Thyroid gland (tissue), 4 donors: ENCODE results near the gene SMURF1. TPM values are rescaled to one million over a fixed set of nuclear protein-coding genes. Genes with fewer than 3 reads are reported as not detected.
"Not testable (repeated sequence)": the region's sequence is repeated elsewhere in the genome, so short reads cannot be mapped to it uniquely, and the experiment has no call there.

Experiments
- DNase-seq, 2 donors: peaks; one replicate each; pipeline ENCODE4 v3.0.0-alpha.2; 2019
- H3K27ac ChIP-seq, 3 donors: fragments of 200-600 bp; sonication (generic); 1 replicate in 2 of 3; 2 replicates in 1 of 3; pipeline ENCODE4 v1.5.1; 2016 to 2019; ENCODE audit warnings: mild to moderate bottlenecking in 1 of 3, moderate library complexity in 1 of 3
- H3K27me3 ChIP-seq: fragments of 200-600 bp; sonication (generic); one replicate; pipeline ENCODE4 v1.5.1; 2019
- H3K36me3 ChIP-seq, 2 donors: fragments of 200-600 bp; sonication (generic); one replicate each; pipeline ENCODE4 v1.5.1; 2016 to 2019
- H3K4me1 ChIP-seq, 2 donors: fragments of 200-600 bp; sonication (generic); one replicate each; pipeline ENCODE4 v1.5.1; 2017 to 2019
- H3K4me3 ChIP-seq, 3 donors: fragments of 200-600 bp; sonication (generic); replicated peaks in 1 of 3; 1 replicate in 2 of 3; 2 replicates in 1 of 3; pipeline ENCODE4 v1.5.1; 2016; ENCODE audit warnings: mild to moderate bottlenecking in 1 of 3
- H3K9me3 ChIP-seq: fragments of 200-600 bp; sonication (generic); one replicate; pipeline ENCODE4 v1.5.1; 2017
- POLR2A ChIP-seq, 2 donors: fragments of 450-650 bp; IDR thresholded peaks; one replicate each; pipeline ENCODE4 v1.6.1; 2017; ENCODE audit warnings: antibody characterized with exemption in 2 of 2, mild to moderate bottlenecking in 2 of 2, moderate library complexity in 1 of 2
- WGBS, 2 donors: methylation state at CpG; one replicate each; pipeline ENCODE4 v1.1.5; 2017; 5-methylcytosine and 5-hydroxymethylcytosine counted together
- intact Hi-C: fragments of 100-400 bp; cut with DNase I; formaldehyde crosslinking; loops from one replicate; pipeline ENCODE4 v1.15.1; 2023
- total RNA-seq, 4 donors: library from RNA; depleted of rRNA; stranded (reverse); fragments of >200 nt; gene quantifications; one replicate each; pipeline ENCODE4 v1.2.3, GENCODE V29; 2016
- TF ChIP-seq, protein P1 (sequence below), 6 experiments: fragments of 200-600 bp in 3 of 6; fragments of 450-650 bp in 3 of 6; sonication (generic) in 3 of 6; IDR thresholded peaks; one replicate each; pipeline ENCODE4 v1.5.1; 2016 to 2019; ENCODE audit warnings: antibody characterized with exemption in 6 of 6, mild to moderate bottlenecking in 2 of 6, inconsistent platforms in 1 of 6, moderate library complexity in 1 of 6

Gene SMURF1
- total RNA-seq, 4 donors from 2014 or later = 13.9 to 20.6 (median 16.7) TPM

DNA sequence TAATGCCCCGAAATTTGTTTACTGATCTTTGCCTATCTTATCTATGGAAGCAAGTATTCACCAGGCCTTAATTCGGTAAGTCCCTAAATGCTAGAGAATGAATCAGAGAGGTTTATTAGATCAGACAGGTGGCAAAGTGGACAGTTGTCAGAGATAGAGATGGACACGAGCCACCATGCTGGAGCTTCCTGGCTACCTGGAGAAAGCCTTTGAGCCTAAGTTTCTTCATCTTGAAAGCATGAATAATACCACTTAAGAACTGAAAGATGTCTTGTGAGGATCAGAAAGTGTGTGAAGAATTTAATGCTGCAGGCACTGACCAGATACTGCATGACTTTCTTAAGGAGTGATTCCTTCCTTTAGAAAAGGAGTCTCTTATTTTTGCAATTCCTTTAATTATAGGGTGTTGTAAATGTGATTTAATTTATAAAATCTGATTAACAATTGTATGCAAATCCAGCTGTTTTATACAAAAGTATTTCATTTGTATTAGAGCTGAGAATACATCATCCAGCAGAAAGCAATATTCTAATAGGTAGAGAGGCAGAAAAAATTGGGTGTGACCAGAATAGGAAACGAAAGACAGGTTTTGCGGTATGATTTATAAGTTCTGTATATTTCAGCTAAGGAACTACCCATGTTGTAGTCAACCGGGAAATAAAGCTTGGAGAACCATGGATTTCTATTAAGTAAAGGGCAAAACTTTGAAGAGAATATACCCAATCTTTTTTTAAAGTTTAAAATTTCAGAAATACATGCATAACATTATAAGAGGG, 82.7 kb downstream of the SMURF1 start:
- no peaks in the 10 kb centered on the region for H3K27me3 ChIP-seq
- no peak overlapping the region for H3K4me3 ChIP-seq
- no peak overlapping the region for H3K27ac ChIP-seq
- no peak for DNase-seq
- WGBS, 2 donors = 88% methylated on average over 6 of the region's 6 CpGs
- no peak for TF ChIP-seq POLR2A (IDR thresholded peaks at IDR 0.05)
- TF ChIP-seq, protein P1, sequence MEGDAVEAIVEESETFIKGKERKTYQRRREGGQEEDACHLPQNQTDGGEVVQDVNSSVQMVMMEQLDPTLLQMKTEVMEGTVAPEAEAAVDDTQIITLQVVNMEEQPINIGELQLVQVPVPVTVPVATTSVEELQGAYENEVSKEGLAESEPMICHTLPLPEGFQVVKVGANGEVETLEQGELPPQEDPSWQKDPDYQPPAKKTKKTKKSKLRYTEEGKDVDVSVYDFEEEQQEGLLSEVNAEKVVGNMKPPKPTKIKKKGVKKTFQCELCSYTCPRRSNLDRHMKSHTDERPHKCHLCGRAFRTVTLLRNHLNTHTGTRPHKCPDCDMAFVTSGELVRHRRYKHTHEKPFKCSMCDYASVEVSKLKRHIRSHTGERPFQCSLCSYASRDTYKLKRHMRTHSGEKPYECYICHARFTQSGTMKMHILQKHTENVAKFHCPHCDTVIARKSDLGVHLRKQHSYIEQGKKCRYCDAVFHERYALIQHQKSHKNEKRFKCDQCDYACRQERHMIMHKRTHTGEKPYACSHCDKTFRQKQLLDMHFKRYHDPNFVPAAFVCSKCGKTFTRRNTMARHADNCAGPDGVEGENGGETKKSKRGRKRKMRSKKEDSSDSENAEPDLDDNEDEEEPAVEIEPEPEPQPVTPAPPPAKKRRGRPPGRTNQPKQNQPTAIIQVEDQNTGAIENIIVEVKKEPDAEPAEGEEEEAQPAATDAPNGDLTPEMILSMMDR (IDR thresholded peaks at IDR 0.05) = no peak
- no peaks in the 10 kb centered on the region for H3K9me3 ChIP-seq
- no peaks in the 10 kb centered on the region for H3K4me1 ChIP-seq
- intact Hi-C loops = no loop called here
- H3K36me3 ChIP-seq = peaks cover 0 to 3% of the 10 kb centered on the region in 2 donors

DNA sequence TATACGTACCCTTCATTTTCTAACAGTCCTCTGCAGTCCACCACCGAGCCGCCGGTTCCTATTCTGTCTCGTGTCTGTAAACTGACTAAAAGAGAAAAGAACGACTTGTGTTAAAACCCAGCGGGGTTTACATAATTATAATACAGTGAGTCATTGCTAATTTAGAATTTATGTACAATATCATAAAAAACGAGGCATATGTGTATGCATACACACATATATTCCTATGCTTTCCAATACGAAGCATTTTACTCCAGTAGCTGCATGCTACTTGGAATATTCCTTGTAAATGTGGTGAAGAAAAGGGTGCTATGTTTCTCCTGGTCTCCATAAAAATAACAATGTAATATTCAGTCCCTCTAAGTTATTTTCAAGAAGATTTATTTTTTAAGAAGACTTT, 89.1 kb downstream of the SMURF1 start:
- TF ChIP-seq, protein P1 (IDR thresholded peaks at IDR 0.05) = no peak
- TF ChIP-seq POLR2A (IDR thresholded peaks at IDR 0.05) = no peak

DNA sequence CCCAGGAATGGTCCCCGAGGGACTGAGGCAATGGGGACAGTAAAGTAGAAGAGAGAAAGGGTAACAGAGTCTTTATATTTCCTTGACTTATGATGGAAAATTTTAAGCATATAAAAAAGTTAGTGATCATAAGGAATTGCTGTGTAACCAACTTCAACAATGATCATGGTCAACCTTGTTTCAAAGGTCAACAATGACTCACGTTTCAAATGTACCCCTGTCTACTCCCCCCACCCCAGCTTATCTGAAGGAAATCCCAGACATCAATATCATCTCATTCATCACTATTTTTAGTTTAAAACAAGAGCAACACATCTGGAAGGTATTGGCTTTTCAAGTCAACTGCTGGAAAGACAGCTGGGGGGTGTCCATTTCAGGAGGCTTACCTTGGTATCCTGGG, 92.9 kb downstream of the SMURF1 start:
- Histone ChIP-seq H3K36me3 (peaks cover 42 to 65% of the 10 kb centered on the region in 2 donors), H3K4me1 (no peaks in the 10 kb centered on the region), H3K9me3 (no peaks in the 10 kb centered on the region), H3K27me3 (no peaks in the 10 kb centered on the region), H3K27ac (no peak overlapping the region), H3K4me3 (no peak overlapping the region)
- DNase-seq = no peak
- intact Hi-C loops = no loop called here
- WGBS, 2 donors = 72 to 92% methylated on average over 2 of the region's 2 CpGs
- TF ChIP-seq, protein P1 (IDR thresholded peaks at IDR 0.05) = no peak
- TF ChIP-seq POLR2A (IDR thresholded peaks at IDR 0.05) = no peak

More for the DNA sequence above, 89.1 kb downstream of the SMURF1 start:
- intact Hi-C loops = no loop called here
- Histone ChIP-seq H3K9me3 (no peaks in the 10 kb centered on the region), H3K27me3 (no peaks in the 10 kb centered on the region), H3K27ac (no peak overlapping the region), H3K4me1 (no peaks in the 10 kb centered on the region), H3K4me3 (no peak overlapping the region), H3K36me3 (peaks cover 23 to 45% of the 10 kb centered on the region in 2 donors)
- DNase-seq = no peak
- WGBS, 2 donors = 94 to 95% methylated on average over 9 of the region's 9 CpGs

DNA sequence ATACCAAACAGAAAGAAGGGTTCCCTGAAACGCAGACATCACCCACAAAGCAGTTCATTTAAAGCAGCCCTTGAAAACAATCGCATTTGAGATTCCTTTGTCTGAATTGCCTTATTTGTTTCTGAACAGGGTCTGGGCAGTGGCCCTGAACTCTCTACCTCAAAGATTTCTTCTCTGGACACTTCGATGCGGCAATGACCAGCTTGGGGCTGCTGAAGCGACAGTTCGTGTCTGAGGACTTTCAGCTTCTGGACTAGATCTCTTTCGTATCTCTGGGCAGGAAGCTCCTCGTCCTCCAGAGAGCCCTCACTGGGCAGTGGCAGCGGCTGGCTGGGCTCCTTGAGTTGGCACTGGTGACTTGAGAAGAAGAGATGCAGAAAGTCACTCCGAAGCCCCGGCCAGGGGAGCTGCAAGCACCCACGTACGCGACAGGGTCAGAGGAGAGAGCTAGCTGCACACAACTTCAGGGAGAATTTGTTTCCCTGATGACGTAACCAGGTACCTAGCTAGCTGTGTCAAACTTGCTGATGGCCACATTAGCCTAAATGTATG, 96.3 kb downstream of the SMURF1 start:
- no peaks in the 10 kb centered on the region for H3K27me3 ChIP-seq
- no peaks in the 10 kb centered on the region for H3K9me3 ChIP-seq
- no peak for TF ChIP-seq POLR2A (IDR thresholded peaks at IDR 0.05)
- TF ChIP-seq, protein P1 (IDR thresholded peaks at IDR 0.05) = no peak
- no peak overlapping the region for H3K27ac ChIP-seq
- peaks cover 50 to 56% of the 10 kb centered on the region in 2 donors for H3K36me3 ChIP-seq
- intact Hi-C loops = loop anchor here (10.0 kb wide), 1 partner anchor 357 kb away; the partner anchor contains the start of genes BUD31 and PDAP1
- WGBS, 2 donors = 93 to 94% methylated on average over 11 to 15 of the region's 15 CpGs
- H3K4me3 ChIP-seq = no peak overlapping the region
- no peak for DNase-seq
- H3K4me1 ChIP-seq = no peaks in the 10 kb centered on the region

DNA sequence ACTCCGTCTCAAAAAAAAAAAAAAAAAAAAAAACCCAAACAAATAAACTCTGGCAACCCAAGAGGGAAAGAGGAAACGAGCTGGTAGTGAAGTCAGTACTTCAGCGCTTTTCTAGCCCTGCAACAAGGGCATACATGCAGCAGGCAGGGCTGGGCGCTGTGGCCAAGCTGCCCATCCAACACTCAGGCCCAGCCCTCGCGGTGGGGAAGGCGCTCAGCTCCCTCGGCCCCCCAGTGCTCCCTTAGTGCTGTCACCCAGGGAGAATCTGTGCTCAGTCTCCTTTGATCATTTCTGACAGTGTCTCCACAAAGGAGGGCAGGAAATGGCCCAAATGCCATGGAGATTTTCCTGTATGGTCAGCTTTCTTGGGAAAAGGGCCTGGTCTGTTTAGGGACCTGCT, 97.2 kb downstream of the SMURF1 start:
- intact Hi-C loops = loop anchor here (10.0 kb wide), 1 partner anchor 358 kb away; the partner anchor contains the start of genes BUD31 and PDAP1
- no peak overlapping the region for H3K4me3 ChIP-seq
- no peak for TF ChIP-seq POLR2A (IDR thresholded peaks at IDR 0.05)
- TF ChIP-seq, protein P1 (IDR thresholded peaks at IDR 0.05) = no peak
- H3K9me3 ChIP-seq = no peaks in the 10 kb centered on the region
- peaks cover 43 to 48% of the 10 kb centered on the region in 2 donors for H3K36me3 ChIP-seq
- WGBS, 2 donors = 92 to 97% methylated on average over 8 of the region's 8 CpGs
- H3K4me1 ChIP-seq = no peaks in the 10 kb centered on the region
- no peak overlapping the region for H3K27ac ChIP-seq
- H3K27me3 ChIP-seq = no peaks in the 10 kb centered on the region
- no peak for DNase-seq

DNA sequence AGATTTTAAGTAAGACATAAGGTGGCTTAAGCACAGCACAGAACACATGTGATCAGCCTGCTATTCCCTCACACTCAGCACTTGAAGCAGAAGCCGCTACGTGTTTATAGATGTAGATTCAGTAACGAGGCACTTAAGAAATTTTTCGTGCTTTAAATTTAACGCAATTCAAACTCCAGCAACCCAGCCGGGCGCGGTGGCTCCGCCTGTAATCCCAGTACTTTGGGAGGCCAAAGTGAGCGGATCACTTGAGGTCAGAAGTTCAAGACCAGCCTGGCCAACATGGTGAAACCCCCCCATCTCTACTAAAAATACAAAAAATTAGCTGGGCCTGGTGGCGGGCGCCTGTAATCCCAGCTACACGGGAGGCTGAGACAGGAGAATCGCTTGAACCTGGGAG, 97.6 kb downstream of the SMURF1 start:
- not testable (repeated sequence) for H3K27me3 ChIP-seq, H3K9me3 ChIP-seq, H3K4me1 ChIP-seq, H3K4me3 ChIP-seq
- 82 to 85% methylated on average over 14 of the region's 14 CpGs for WGBS, 2 donors
- H3K27ac ChIP-seq = peak overlapping the region in 1 of 3 donors; percentile 16
- peaks cover 39 to 43% of the 10 kb centered on the region in 2 donors for H3K36me3 ChIP-seq
- DNase-seq = peak in 1 of 2 donors; percentile 18
- intact Hi-C loops = loop anchor here (10.0 kb wide), 1 partner anchor 359 kb away; the partner anchor contains the start of genes BUD31 and PDAP1

DNA sequence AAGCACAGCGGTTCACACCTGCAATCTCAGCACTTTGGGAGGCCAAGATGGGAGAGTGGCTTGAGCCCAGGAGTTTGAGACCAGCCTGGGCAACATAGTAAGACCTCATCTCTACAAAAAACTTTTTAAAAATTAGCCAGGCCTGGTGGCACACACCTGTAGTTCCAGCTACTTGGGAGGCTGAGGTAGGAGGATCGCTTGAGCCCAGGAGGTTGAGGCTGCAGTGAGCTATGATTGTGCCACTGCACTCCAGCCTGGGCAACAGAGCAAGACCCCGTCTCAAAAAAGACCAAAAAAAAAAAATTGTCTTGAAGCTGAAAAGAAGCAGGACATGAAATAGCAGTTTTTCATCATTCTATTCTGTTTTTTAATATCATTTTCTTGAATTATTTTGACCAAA, 99.0 kb downstream of the SMURF1 start:
- 95 to 97% methylated on average over 3 of the region's 3 CpGs for WGBS, 2 donors
- H3K27me3 ChIP-seq, H3K9me3 ChIP-seq, H3K4me1 ChIP-seq, H3K4me3 ChIP-seq, H3K27ac ChIP-seq, DNase-seq: not testable (repeated sequence)
- intact Hi-C loops = loop anchor here (5.0 to 10.0 kb wide), 2 partner anchors 97 to 360 kb away; partner anchors contain the start of genes BUD31, PDAP1 and SMURF1
- H3K36me3 ChIP-seq = peaks cover 28 to 41% of the 10 kb centered on the region in 2 donors
